Measurements from ENCODE around the gene C1orf232. TPM values are rescaled to one million over a fixed set of nuclear protein-coding genes. Genes with fewer than 3 reads are reported as not detected.
A peak's percentile ranks its signal among the peaks of the same experiment; 100 is the strongest.

Gene C1orf232
- total RNA-seq, 1 donor from 2014 or later = not detected

DNA sequence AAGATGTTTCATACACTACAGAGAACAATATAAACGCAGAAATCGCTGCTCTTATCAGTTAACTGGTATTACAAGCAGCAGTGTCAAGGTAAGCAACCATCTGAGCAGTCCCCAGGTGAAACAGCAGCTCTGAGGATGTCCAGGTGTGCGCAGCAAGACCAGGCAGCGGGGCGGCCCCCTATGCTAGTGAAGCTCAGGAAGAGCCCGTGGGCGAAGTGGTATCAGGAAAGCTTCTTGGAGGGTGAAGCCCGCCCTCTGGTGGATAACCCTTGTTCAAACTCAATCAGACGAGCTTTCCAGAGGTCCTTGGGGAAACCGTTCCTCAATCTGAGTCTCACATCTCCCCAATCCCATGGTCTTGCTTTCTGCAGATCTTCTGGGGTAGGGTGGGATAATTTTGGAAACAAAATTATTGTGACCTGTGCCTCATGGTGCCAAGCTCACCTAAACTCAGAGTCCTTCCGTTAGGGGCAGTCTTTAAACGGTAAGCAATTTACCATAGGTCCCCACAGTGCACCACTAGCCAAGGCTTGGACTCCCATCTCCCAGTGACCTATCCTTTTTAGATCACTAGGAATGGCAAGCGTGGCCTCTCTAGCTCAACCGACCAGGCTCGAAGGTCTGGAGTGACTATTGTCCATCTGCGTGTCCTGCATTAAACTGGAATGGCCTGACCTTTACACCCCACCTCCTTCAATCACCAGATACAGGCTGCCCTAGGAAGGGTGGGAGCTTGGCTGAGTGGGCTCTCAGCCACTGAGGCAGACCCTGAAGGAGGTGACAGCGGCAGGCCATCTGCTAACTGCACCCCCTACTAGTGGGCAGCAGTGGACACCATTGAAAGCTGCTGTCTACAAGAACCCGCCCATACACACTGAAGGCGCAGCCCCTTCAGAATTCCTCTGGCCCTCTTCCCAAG lies 23.5 kb downstream of the C1orf232 start:
- H3K9me3 ChIP-seq (replicated peaks) = no peaks in the 10 kb centered on the region
- no peaks in the 10 kb centered on the region for H3K36me3 ChIP-seq
- peak; percentile 71 for DNase-seq
- H3K4me3 ChIP-seq = no peak overlapping the region
- TF ChIP-seq, protein P1, sequence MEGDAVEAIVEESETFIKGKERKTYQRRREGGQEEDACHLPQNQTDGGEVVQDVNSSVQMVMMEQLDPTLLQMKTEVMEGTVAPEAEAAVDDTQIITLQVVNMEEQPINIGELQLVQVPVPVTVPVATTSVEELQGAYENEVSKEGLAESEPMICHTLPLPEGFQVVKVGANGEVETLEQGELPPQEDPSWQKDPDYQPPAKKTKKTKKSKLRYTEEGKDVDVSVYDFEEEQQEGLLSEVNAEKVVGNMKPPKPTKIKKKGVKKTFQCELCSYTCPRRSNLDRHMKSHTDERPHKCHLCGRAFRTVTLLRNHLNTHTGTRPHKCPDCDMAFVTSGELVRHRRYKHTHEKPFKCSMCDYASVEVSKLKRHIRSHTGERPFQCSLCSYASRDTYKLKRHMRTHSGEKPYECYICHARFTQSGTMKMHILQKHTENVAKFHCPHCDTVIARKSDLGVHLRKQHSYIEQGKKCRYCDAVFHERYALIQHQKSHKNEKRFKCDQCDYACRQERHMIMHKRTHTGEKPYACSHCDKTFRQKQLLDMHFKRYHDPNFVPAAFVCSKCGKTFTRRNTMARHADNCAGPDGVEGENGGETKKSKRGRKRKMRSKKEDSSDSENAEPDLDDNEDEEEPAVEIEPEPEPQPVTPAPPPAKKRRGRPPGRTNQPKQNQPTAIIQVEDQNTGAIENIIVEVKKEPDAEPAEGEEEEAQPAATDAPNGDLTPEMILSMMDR (IDR thresholded peaks at IDR 0.05; ENCODE audit: borderline replicate concordance) = peak; percentile 86
- H3K4me1 ChIP-seq = peaks cover 11% of the 10 kb centered on the region
- H3K27ac ChIP-seq (replicated peaks) = no peak overlapping the region
- H3K27me3 ChIP-seq (ENCODE audit: low read depth) = no peaks in the 10 kb centered on the region
- intact Hi-C loops (cut with micrococcal nuclease) = no loop called here

DNA sequence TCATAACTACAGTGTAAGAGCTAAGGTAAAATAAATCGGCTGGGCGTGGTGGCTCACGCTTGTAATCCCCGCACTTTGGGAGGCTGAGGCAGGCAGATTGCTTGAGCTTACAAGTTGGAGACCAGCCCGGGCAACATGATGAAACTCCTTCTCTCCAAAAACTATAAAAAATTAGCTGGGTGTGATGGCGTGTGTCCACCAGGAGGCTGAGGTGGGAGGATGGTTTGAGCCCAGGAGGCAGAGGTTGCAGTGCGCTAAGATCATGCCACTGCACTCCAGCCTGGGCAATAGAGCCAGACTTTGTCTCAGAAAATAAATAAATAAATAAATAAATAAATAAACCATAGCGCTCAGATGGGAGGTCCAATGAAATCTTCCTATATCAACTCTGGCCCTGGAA lies 26.6 kb downstream of the C1orf232 start:
- H3K4me3 ChIP-seq = no peak overlapping the region
- H3K27me3 ChIP-seq (ENCODE audit: low read depth) = no peaks in the 10 kb centered on the region
- TF ChIP-seq, protein P1 (IDR thresholded peaks at IDR 0.05; ENCODE audit: borderline replicate concordance) = no peak
- intact Hi-C loops (cut with micrococcal nuclease) = loop anchor here (2.0 kb wide), 1 partner anchor 37 kb away; no protein-coding TSS in a partner anchor
- no peaks in the 10 kb centered on the region for H3K9me3 ChIP-seq (replicated peaks)
- H3K4me1 ChIP-seq = peaks cover 11% of the 10 kb centered on the region
- no peak for DNase-seq
- H3K27ac ChIP-seq (replicated peaks) = no peak overlapping the region
- no peaks in the 10 kb centered on the region for H3K36me3 ChIP-seq

DNA sequence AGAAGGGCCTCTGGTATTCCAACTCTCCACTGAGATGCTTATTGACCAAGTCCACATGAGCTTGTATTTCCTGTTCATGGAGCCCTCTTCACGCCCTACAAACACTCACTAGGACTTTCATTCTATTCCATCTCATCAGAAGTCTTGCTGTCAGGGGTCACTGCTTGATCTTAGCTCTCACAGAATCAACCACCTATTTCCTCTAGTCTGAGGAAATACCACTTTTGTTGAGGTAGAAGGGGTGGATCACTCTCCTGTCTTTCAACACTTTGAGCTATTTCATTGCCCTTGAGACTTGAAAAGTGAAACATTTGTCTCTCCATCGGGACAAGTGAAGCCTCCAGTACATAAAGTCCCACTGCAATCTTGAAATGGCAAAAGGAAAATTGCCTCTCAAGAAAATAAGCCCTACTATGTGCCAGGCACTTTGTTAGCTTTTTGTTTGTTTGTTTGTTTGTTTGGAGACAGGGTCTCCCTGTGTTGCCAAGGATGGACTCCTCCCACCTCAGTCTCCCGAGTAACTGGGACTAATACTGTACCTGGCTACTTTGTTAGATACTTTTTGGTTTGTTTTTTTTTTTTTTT lies 29.7 kb downstream of the C1orf232 start:
- Histone ChIP-seq H3K4me1 (no peaks in the 10 kb centered on the region), H3K4me3 (no peak overlapping the region), H3K27ac (replicated peaks) (no peak overlapping the region), H3K36me3 (no peaks in the 10 kb centered on the region), H3K9me3 (replicated peaks) (no peaks in the 10 kb centered on the region), H3K27me3 (ENCODE audit: low read depth) (no peaks in the 10 kb centered on the region)
- TF ChIP-seq, protein P1 (IDR thresholded peaks at IDR 0.05; ENCODE audit: borderline replicate concordance) = no peak
- intact Hi-C loops (cut with micrococcal nuclease) = no loop called here
- DNase-seq = no peak

DNA sequence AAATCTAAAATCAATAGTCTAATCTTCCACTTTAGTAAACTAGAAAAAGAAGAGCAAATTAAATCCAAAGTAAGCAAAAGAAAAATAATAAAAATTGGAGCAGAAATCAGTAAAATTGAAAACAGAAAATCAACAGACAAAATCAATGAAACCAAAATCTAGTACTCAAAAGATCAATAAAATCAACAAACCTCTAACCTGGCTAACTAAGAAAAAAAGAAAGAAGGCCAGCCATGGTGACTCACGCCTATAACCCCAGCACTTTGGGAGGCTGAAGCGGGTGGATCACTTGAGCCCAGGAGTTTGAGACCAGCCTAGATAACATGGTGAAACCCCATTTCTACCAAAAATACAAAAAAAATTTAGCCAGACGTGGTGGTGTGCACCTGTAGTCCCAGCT lies 34.3 kb downstream of the C1orf232 start:
- H3K36me3 ChIP-seq = no peaks in the 10 kb centered on the region
- DNase-seq = no peak
- H3K4me1 ChIP-seq = no peaks in the 10 kb centered on the region
- no peaks in the 10 kb centered on the region for H3K9me3 ChIP-seq (replicated peaks)
- TF ChIP-seq, protein P1 (IDR thresholded peaks at IDR 0.05; ENCODE audit: borderline replicate concordance) = no peak
- H3K27me3 ChIP-seq (ENCODE audit: low read depth) = no peaks in the 10 kb centered on the region
- H3K4me3 ChIP-seq = no peak overlapping the region
- intact Hi-C loops (cut with micrococcal nuclease) = no loop called here
- no peak overlapping the region for H3K27ac ChIP-seq (replicated peaks)

DNA sequence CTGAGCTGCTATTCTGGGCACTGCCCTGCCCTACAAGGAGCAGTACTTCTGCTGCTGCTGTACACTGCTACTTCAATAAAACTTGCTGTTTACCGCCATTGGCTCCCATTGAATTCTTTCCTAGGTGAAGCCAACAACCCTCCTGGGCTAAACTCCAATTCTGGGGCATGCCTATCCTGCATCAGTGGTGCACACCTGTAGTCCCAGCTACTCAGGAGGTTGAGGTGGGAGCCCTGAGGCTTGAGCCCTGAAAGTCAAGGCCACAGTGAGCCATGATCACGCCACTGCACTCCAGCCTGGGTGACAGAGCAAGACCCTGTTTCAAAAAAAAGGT lies 36.0 kb downstream of the C1orf232 start:
- H3K27ac ChIP-seq (replicated peaks) = no peak overlapping the region
- no peaks in the 10 kb centered on the region for H3K27me3 ChIP-seq (ENCODE audit: low read depth)
- H3K9me3 ChIP-seq (replicated peaks) = no peaks in the 10 kb centered on the region
- H3K36me3 ChIP-seq = no peaks in the 10 kb centered on the region
- DNase-seq = no peak
- H3K4me3 ChIP-seq = no peak overlapping the region
- TF ChIP-seq, protein P1 (IDR thresholded peaks at IDR 0.05; ENCODE audit: borderline replicate concordance) = no peak
- intact Hi-C loops (cut with micrococcal nuclease) = no loop called here
- H3K4me1 ChIP-seq = peaks cover 4% of the 10 kb centered on the region
